ENCODE data around the gene EVA1A. TPM values are rescaled to one million over a fixed set of nuclear protein-coding genes. Genes with fewer than 3 reads are reported as not detected.

EVA1A gene
- total RNA-seq, 1 donor from 2014 or later = 19.0 TPM

DNA sequence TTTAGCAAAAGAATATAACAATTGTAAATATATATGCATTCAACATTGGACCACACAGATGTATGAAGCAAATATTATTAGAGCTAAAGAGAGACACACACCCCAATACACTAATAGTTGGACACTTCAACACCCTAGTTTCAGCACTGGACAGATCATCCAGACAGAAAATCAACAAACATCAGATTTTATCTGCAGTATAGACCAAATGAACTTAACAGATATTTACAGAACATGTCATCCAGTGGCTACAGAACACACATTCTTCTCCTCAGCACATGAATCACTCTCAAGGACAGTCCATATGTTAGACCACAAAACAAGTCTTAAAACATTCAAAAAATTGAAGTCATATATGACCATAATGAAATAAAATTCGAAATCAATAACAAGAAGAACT is 22.1 kb upstream of the EVA1A start:
- no peaks in the 10 kb centered on the region for H3K27me3 ChIP-seq (ENCODE audit: insufficient read depth, low read length)
- DNase-seq (ENCODE audit: low read depth) (peak; percentile 34), FAIRE-seq (peak; percentile 50)
- H3K9me3 Mint-ChIP-seq (ENCODE audit: unreplicated experiment) = no peaks in the 10 kb centered on the region
- H2AFZ ChIP-seq (ENCODE audit: low read depth, low read length) = no peak overlapping the region
- H3K4me3 Mint-ChIP-seq (ENCODE audit: unreplicated experiment) = no peak overlapping the region
- H3K36me3 Mint-ChIP-seq (ENCODE audit: low read depth, unreplicated experiment) = no peaks in the 10 kb centered on the region
- no peaks in the 10 kb centered on the region for H3K9me3 ChIP-seq (ENCODE audit: insufficient read depth, low read depth, low read length)
- H3K79me2 ChIP-seq (ENCODE audit: insufficient read depth, low read length) = no peaks in the 10 kb centered on the region
- no peak overlapping the region for H3K27ac Mint-ChIP-seq (ENCODE audit: unreplicated experiment)
- no peak overlapping the region for H3K4me2 ChIP-seq (ENCODE audit: low read length)
- no peak for TF ChIP-seq EZH2 (IDR thresholded peaks at IDR 0.05; ENCODE audit: insufficient read depth, low read length)
- TF ChIP-seq, protein P1, sequence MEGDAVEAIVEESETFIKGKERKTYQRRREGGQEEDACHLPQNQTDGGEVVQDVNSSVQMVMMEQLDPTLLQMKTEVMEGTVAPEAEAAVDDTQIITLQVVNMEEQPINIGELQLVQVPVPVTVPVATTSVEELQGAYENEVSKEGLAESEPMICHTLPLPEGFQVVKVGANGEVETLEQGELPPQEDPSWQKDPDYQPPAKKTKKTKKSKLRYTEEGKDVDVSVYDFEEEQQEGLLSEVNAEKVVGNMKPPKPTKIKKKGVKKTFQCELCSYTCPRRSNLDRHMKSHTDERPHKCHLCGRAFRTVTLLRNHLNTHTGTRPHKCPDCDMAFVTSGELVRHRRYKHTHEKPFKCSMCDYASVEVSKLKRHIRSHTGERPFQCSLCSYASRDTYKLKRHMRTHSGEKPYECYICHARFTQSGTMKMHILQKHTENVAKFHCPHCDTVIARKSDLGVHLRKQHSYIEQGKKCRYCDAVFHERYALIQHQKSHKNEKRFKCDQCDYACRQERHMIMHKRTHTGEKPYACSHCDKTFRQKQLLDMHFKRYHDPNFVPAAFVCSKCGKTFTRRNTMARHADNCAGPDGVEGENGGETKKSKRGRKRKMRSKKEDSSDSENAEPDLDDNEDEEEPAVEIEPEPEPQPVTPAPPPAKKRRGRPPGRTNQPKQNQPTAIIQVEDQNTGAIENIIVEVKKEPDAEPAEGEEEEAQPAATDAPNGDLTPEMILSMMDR (IDR thresholded peaks at IDR 0.05; ENCODE audit: insufficient read depth, low read depth, low read length) = no peak
- no peak overlapping the region for H3K27ac ChIP-seq (ENCODE audit: low read depth, low read length)
- H3K4me1 ChIP-seq (ENCODE audit: insufficient read depth, low read length) = peaks cover 1% of the 10 kb centered on the region
- H3K36me3 ChIP-seq (ENCODE audit: insufficient read depth, low read length) = no peaks in the 10 kb centered on the region
- H4K20me1 ChIP-seq (ENCODE audit: insufficient read depth, low read length) = no peaks in the 10 kb centered on the region
- H3K4me1 Mint-ChIP-seq (ENCODE audit: low read depth, unreplicated experiment) = no peaks in the 10 kb centered on the region
- H3K9ac ChIP-seq (ENCODE audit: low read length) = no peak overlapping the region
- no peak overlapping the region for H3K4me3 ChIP-seq (ENCODE audit: insufficient read depth, low read depth, low read length)
- no peaks in the 10 kb centered on the region for H3K27me3 Mint-ChIP-seq (ENCODE audit: low read depth, unreplicated experiment)

DNA sequence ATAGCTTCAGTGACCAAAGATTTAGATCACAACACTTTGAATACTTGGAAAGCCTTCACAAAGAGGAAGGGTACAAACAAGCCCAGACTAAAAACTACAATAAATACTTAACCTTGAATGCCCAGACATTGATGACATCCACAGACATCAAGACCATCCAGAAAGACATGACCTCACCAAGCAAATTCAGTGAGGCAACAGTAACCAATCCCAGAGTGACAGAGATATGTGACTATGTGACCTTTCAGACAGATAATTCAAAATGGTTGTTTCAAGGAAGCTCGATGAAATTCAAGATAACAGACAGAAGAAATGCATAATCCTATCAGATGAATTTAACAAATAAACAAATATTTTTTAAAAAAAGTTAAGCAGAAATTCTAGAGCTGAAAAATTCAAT is 19.9 kb upstream of the EVA1A start:
- no peaks in the 10 kb centered on the region for H3K36me3 ChIP-seq (ENCODE audit: insufficient read depth, low read length)
- no peak for DNase-seq (ENCODE audit: low read depth)
- H3K27ac ChIP-seq (ENCODE audit: low read depth, low read length) = no peak overlapping the region
- H3K4me3 ChIP-seq (ENCODE audit: insufficient read depth, low read depth, low read length) = no peak overlapping the region
- no peak for FAIRE-seq
- Mint-ChIP-seq H3K27ac (ENCODE audit: unreplicated experiment) (no peak overlapping the region), H3K9me3 (ENCODE audit: unreplicated experiment) (no peaks in the 10 kb centered on the region), H3K4me3 (ENCODE audit: unreplicated experiment) (no peak overlapping the region), H3K27me3 (ENCODE audit: low read depth, unreplicated experiment) (no peaks in the 10 kb centered on the region), H3K36me3 (ENCODE audit: low read depth, unreplicated experiment) (no peaks in the 10 kb centered on the region), H3K4me1 (ENCODE audit: low read depth, unreplicated experiment) (no peaks in the 10 kb centered on the region)
- H3K27me3 ChIP-seq (ENCODE audit: insufficient read depth, low read length) = no peaks in the 10 kb centered on the region
- H4K20me1 ChIP-seq (ENCODE audit: insufficient read depth, low read length) = no peaks in the 10 kb centered on the region
- H3K4me2 ChIP-seq (ENCODE audit: low read length) = no peak overlapping the region
- no peak overlapping the region for H2AFZ ChIP-seq (ENCODE audit: low read depth, low read length)
- H3K9ac ChIP-seq (ENCODE audit: low read length) = no peak overlapping the region
- H3K79me2 ChIP-seq (ENCODE audit: insufficient read depth, low read length) = no peaks in the 10 kb centered on the region
- H3K9me3 ChIP-seq (ENCODE audit: insufficient read depth, low read depth, low read length) = no peaks in the 10 kb centered on the region
- TF ChIP-seq, protein P1 (IDR thresholded peaks at IDR 0.05; ENCODE audit: insufficient read depth, low read depth, low read length) = no peak
- no peak for TF ChIP-seq EZH2 (IDR thresholded peaks at IDR 0.05; ENCODE audit: insufficient read depth, low read length)
- H3K4me1 ChIP-seq (ENCODE audit: insufficient read depth, low read length) = no peaks in the 10 kb centered on the region

DNA sequence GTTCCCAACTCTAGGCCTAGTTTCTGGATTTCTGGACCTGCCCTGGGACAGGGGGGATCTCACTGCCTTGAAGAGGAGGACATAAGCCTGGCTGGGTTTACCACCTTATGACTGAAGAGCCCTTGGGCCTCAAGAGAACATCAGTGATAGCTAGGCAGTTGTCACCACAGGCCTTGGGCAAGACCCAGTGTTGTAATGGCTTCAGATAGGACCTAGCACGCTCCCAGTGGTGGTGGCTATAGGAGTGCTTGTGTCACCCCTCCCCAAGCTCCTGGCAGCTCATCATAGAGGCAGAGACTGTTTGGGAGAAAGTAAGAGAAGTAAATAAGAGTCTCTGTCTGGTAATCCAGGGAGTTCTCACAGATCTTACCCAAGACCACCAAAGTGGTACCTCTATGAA is 19.4 kb upstream of the EVA1A start:
- Histone ChIP-seq H3K27ac (ENCODE audit: low read depth, low read length) (no peak overlapping the region), H3K4me3 (ENCODE audit: insufficient read depth, low read depth, low read length) (no peak overlapping the region), H3K9ac (ENCODE audit: low read length) (no peak overlapping the region), H2AFZ (ENCODE audit: low read depth, low read length) (no peak overlapping the region), H4K20me1 (ENCODE audit: insufficient read depth, low read length) (no peaks in the 10 kb centered on the region), H3K79me2 (ENCODE audit: insufficient read depth, low read length) (no peaks in the 10 kb centered on the region), H3K27me3 (ENCODE audit: insufficient read depth, low read length) (no peaks in the 10 kb centered on the region), H3K36me3 (ENCODE audit: insufficient read depth, low read length) (no peaks in the 10 kb centered on the region), H3K4me2 (ENCODE audit: low read length) (no peak overlapping the region), H3K4me1 (ENCODE audit: insufficient read depth, low read length) (no peaks in the 10 kb centered on the region), H3K9me3 (ENCODE audit: insufficient read depth, low read depth, low read length) (no peaks in the 10 kb centered on the region)
- Mint-ChIP-seq H3K27me3 (ENCODE audit: low read depth, unreplicated experiment) (no peaks in the 10 kb centered on the region), H3K27ac (ENCODE audit: unreplicated experiment) (no peak overlapping the region), H3K4me3 (ENCODE audit: unreplicated experiment) (no peak overlapping the region), H3K4me1 (ENCODE audit: low read depth, unreplicated experiment) (no peaks in the 10 kb centered on the region), H3K36me3 (ENCODE audit: low read depth, unreplicated experiment) (no peaks in the 10 kb centered on the region), H3K9me3 (ENCODE audit: unreplicated experiment) (no peaks in the 10 kb centered on the region)
- no peak for FAIRE-seq
- no peak for DNase-seq (ENCODE audit: low read depth)
- TF ChIP-seq EZH2 (IDR thresholded peaks at IDR 0.05; ENCODE audit: insufficient read depth, low read length) = no peak
- TF ChIP-seq, protein P1 (IDR thresholded peaks at IDR 0.05; ENCODE audit: insufficient read depth, low read depth, low read length) = no peak
